Stimulated activated CD8-positive, alpha-beta memory T cell treated with anti-CD3 and anti-CD28 coated beads, Interleukin-4, amount 100 ng/mL, for 48 hours (primary cell): ENCODE results near the gene DNASE2B.
"Not testable (repeated sequence)": the region's sequence is repeated elsewhere in the genome, so short reads cannot be mapped to it uniquely, and the experiment has no call there.

Source experiments
- DNase-seq: peaks from one replicate; pipeline ENCODE4 v3.0.0-alpha.2; 2020

The DNASE2B gene

DNA sequence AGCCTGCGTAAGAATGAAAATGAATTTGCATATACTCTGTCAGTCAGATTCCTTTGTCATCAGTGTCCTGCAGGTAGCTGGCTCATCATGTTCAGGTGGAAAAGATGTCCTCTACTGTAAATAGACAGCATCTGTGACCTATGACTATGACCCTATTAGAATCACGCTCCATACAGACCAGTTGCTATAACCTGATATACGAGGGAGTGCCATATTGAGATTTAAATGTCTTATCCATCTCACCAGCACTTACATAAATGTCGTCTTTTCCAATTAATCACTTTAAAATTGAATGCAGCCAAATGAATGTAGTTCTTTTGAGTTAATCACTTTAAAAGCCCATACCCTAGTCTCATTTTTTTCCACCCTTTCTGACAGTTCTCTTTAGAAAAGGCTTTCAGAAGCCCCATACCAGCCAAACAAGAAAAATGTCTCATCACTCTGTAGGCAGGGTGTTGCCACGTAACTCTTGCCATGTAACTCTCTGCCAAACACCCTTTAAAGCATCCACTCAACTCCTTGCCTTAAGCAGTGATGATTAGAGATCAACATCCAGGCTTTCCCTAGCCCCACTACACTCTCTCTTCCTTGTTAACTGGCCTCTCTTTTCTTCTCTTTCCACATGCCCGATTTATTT lies 26.3 kb downstream of the DNASE2B start:
- DNase-seq, result no peak

DNA sequence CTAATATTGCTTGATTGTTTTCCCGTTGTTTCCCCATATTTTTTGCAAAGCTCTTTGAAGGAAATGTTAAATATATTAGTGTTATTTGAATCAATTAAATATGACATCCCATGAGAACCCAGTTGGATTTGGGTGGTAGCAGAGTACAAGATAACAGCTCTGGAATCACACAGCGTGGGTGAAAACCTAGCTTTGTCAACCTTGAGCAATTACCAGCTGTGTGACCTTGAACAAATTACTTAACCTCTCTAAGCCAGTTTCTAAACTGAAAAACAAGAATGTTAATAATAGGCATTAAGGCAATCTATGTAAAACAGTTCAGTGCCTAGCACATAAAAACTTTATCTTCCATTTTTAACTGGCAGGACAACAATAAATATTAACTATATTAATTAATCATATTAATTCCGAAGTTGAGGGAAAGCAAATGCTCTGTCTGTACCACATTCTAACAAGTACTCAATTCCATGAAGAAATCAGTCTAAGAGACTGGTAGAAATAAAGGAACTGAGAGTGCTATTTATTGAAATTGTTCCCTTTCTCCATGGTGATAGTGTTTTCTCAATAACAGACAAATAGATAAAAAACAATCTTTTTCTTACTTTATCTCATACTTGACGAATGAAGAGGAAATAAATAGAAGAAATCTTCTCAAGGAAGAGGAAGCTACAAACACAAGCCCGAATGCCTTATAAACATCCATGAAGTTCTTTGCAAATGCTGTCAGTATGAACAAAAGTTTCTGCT lies 27.0 kb downstream of the DNASE2B start:
- DNase-seq, result no peak

DNA sequence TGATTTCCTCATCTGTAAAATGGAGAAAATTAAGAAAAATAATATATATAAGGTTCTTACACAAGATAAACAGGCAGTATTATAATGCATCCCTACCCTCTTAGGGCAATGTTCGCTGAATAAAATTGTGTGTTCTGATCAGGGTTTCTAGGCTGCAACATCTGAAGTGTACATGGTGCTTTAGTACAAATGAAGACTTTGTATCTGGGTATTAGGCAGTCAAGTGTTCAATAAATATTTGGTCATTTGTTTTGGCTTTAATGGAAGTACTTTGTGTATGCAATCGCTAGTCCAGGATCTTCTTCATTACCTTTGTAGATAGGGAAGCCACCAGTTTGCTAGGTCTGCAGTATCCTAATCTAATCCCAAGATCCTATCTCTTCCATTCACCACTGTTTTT lies 28.1 kb downstream of the DNASE2B start:
- no peak for DNase-seq

DNA sequence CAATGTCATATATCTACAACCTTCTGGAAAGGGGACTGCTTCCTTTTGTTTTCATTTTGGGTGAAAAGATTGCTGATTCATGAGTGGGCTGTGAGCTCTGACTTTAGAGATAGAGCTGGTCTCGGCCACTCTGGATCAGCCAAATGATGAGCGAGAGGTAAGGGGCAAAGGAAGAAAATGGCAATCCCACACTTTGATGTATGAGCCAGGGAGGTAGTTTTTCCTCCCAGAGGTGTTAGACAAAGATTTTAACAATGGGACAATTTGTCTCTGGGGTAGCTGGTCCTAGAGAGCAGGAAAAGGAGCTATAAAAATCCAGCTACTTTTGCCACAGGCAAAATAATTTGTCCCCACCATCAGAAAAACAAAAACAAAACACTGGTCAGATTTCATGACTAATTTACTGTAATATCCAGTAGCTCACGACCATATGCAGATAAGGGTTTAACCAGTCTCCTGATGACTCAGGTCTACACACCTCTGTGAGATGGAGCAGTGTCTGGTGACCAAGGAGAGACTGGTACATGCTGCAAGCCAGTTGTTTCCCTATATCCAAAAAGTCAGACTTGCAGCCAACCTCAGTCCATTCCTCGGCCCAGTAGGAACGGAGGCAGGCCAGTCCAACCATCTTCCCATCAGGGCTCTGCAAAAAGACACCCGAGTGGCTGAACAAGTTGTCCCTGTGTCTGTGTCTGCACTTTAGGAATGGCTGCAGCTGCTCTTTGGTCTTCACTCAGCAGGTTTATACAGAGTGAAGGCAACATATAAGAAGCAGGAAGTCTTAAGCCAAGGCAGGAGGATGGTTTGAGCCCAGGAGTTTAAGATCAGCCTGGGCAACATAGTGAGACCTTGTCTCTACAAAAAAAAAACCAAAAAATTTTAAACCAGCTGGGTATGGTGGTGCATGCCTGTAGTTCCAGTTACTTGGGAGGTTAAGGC lies 29.2 kb downstream of the DNASE2B start:
- DNase-seq, result no peak

DNA sequence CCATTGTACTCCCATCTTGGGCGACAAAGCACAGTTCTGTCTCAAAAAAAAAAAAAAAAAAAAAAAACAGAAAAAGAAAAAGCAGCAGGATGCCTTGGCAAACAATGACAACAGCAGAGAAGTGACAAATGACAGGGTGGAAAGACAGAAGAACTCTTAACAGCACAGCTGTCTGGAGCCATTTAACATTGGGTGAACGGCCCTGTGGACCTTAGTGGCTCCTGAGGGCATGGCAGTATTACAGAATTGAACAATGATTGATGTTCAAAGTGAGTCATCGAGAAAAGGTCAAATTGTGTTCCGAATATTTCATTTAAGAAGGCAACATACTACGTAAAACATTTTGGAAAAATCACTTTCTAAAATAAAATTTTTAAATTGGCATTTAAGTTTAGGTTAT lies 30.0 kb downstream of the DNASE2B start:
- no peak for DNase-seq

DNA sequence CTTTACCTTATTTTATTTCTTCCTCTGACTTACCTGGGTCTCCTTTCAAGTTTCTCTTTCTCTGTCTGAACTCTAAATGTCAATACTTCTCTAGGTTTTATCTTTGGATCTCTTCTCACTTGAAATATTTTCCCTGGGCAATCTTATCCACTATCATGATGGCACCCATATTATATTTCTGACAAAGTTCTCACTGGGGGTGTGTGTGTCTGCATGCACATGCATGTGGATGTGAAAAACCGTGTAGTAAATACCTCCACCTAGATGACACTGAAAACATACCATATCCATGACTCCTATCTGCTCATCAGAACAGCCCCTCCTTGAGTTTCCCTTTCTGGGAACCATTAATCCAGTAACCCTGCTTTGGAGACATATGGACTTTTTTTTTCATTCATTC lies 30.9 kb downstream of the DNASE2B start:
- no peak for DNase-seq

DNA sequence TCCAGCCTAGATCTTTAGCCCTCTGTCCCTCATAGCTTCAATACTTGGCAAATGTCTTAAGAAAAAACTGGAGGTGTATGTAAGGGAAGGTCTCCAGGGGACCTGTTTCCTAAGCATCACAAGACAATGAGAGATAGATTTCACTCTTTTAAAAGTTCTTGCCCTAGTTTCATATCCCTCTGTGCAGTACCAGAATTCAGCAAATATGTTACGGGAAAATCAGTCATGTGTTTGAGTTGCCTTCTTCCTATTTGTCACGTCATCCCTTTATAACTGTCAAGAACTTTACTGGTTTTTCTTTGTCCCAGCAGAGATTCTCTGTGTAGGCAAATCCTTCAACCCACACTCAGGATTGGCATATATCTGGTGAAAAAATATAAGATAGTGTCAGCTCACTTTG lies 32.3 kb downstream of the DNASE2B start:
- no peak for DNase-seq

DNA sequence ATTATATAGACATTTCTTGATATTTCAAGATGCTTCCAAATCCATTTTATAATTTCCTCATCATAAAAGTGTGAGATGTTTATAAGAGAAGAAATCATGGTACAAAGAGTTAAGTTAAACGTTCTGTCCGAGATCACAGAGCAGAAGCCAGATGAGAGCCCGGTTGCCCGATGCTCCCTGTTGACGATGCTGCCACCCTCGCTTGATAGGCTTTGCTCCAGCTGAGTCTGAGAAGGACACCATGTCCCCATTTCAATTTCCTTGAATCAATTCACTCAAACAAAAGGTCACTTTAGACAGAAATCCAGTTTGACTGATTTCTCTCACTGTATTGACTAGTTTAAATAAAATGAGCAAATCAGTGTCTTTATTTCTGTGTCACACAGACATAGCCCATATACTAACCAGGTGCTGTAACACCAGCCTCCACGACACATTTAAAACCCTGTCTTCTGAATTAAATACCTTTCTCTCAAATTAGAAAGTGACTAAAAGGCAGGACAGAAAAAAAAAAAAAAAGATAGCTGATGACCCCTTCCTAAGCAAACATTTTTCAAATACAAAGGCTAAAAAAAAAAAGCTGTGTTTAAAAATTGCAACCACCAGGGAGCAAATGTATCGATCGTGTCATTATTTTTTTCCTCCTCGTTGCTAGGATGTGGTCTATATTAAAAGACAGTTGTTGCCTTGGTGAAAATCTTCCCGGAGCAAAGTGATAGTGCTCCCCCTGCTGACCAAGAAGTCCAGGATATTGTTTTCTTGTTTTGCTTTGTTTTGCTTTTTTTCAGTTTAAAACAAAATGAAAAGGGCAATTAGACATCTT lies 35.2 kb downstream of the DNASE2B start:
- peak; percentile 46 for DNase-seq

DNA sequence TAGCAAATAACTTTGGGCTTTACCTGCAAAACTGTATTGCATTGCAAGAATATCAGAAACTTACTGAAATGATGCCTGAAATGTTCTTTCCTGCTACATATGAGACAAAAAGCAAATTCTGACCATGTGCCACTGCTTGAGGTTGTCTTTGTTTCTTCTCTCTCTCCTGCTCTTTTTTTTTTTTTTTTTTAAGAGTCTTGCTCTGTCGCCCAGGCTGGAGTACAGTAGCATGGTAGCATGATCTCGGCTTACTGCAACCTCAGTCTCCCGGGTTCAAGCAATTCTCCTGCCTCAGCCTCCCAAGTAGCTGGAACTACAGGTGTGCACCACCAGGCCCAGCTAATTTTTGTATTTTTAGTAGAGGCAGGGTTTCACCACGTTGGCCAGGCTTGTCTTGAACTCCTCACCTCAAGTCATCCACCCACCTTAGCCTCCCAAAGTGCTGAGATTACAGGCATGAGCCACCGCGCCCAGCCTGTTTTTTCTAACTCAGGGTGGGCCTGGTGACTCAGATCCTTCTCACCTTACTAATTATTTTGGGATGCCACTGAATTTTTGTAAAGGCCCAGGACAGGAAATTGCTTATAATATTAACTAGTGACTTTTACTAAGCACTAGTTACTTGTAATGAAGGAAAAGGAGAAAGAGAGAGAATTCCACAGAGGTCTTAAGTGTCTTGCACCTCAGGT lies 35.9 kb downstream of the DNASE2B start:
- no peak for DNase-seq

GRCh38 chr1:84434801-84435549 lies 36.7 kb downstream of the DNASE2B start:
- DNase-seq, result no peak

DNA sequence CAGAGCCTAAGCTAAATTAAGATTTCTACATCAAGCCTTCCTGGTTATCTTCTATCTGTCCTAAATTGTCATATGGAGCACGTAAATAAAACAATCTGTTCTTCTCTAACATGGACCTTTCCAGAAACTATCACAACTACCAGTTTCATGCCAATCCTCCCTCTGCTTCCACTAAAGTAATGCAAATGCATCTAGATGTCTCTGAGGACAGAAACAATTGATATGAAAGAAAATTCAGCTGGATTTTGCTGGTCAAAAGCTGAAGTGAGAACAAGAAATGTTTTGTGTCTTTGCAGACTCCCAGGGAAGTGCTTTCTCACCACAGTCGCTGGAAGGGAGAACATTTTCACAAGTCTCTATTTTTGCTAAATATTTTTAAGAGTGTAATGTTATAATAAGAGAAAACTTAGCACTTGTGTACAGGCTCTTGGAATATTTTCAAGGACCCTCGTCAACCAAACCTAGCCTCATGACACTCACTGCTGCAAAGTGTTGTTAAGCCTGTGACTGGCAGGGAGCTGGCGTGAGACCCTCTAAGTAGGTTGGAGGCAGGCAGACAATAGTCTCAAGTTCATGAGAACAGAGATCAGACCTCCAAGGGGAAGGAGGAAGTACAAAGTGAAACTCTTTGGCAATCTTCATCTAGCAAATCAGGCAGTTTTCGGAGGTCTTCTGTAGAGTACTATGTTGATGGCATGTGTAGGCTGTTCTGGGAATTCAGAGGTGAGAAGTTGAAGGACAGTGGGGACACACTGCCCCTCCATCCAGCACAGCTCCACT lies 38.8 kb downstream of the DNASE2B start:
- DNase-seq, result no peak

- no peak for DNase-seq
Observed at GRCh38 chr1:84442256-84442655, 44.0 kb downstream of the DNASE2B start.

- DNase-seq, result peak; percentile 46
Observed at GRCh38 chr1:84442747-84443646, 44.7 kb downstream of the DNASE2B start.

DNA sequence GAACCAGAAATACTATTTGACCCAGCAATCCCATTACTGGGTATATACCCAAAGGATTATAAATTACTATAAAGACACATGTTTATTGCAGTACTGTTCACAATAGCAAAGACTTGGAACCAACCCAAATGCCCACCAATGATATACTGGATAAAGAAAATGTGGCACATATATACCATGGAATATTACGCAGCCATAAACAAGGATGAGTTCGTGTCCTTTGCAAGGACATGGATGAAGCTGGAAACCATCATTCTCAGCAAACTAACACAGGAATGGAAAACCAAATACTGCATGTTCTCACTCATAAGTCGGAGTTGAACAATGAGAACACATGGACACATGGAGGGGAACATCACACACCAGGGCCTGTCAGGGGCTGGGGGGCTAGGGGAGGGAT lies 50.4 kb downstream of the DNASE2B start:
- DNase-seq, result not testable (repeated sequence)

DNA sequence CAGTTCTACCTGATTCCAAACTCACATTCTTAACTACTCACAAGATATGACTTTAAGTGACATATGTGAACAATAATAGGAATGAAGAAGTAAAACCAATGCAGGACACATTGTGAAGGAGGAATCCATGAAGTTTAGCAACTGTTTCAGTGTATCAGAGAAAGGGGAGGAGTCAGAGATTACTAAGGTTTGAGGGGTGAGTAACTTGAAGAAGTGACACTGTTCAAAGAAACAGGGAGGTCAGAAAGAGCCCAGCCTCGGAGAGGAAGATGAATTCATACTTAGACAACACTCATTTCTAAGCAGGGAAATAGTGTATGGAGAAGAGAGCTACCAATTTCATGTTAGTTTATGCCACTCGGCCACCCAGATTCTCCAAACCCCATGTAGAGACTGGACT lies 52.6 kb downstream of the DNASE2B start:
- DNase-seq, result no peak

DNA sequence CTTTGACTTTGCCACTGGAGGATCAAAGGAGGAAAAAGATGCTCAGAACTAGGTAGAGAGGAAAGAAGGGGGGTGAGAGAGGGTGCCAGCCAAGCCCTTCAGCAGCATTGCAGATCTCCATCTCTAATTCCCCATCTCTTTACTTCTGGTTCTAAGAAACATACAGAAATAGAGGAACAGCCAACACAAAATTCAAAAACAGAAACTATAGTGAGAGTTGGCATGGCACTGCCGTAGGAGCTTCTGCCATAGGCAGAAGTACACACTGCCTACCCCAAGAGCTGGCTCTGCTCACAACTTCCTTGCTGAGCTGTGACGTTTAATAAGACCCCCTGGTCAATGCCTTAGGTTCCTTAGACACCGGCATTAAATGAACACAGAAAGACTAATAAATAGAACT lies 54.2 kb downstream of the DNASE2B start:
- no peak for DNase-seq

- no peak for DNase-seq
Observed at GRCh38 chr1:84462118-84462517, 63.8 kb downstream of the DNASE2B start.
